ENCODE results near the gene CLNK. TPM values are rescaled to one million over a fixed set of nuclear protein-coding genes. Genes with fewer than 3 reads are reported as not detected.

Gene CLNK
- polyA plus RNA-seq, 1 of the 3 experiments (the other 2 are of a cell fraction), result not detected

DNA sequence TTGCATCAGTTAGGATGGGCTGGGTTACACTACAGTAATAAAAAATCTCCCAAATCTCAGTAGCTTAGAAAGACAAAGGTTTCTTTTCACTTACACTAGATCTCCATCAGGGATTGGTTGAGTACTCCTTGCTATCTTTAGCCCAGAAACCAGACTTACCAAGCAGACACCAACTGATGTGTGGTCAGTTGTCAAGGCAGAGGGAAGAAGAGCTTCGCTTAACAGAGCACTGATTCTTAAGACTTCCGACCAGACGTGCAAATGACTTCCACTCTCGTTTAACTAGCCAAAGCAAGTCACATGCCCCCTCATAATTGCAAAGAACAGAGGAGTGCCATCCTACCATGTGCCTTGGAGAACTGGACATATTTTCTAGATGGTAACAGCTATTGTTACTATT is 221.7 kb downstream of the CLNK start:
- no peaks in the 10 kb centered on the region; the same call in 1 of the 2 replicates for H3K27me3 ChIP-seq (ENCODE audit: insufficient read depth)
- H3K9me2 ChIP-seq, result no peaks in the 10 kb centered on the region
- H3K4me3 ChIP-seq (ENCODE audit: low read depth in 2 of 2, low read length in 1 of 2), result no peak overlapping the region
- DNase-seq, result no peak
- POLR2A ChIA-PET, result no interaction called here
- no peak overlapping the region for H3K4me2 ChIP-seq
- H3K36me3 ChIP-seq (replicated peaks in 1 of 2; ENCODE audit: control insufficient read depth in 1 of 2, insufficient read depth in 2 of 2, low read length in 1 of 2), result no peaks in the 10 kb centered on the region
- H3K79me2 ChIP-seq (ENCODE audit: insufficient read depth), result no peaks in the 10 kb centered on the region
- H3K9ac ChIP-seq, result no peak overlapping the region
- H3K9me3 ChIP-seq, result no peaks in the 10 kb centered on the region
- H2AFZ ChIP-seq (ENCODE audit: low read depth), result no peak overlapping the region
- H3F3A ChIP-seq (replicated peaks; ENCODE audit: insufficient read depth), result no peaks in the 10 kb centered on the region
- 77% methylated on average over 4 of the region's 4 CpGs for WGBS (ENCODE audit: low lambda C conversion rate)
- no peak overlapping the region for H3K27ac ChIP-seq (ENCODE audit: low read depth in 2 of 2, low read length in 1 of 2)
- CTCF ChIA-PET, result no interaction called here
- TF ChIP-seq NFIC (IDR thresholded peaks at IDR 0.05; ENCODE audit: borderline replicate concordance), result no peak
- no peak for TF ChIP-seq FOXJ3 (CRISPR knock-in tag; IDR thresholded peaks at IDR 0.05)
- no peak for TF ChIP-seq RAD21 (IDR thresholded peaks at IDR 0.05; ENCODE audit: low read length)
- TF ChIP-seq, protein P1, sequence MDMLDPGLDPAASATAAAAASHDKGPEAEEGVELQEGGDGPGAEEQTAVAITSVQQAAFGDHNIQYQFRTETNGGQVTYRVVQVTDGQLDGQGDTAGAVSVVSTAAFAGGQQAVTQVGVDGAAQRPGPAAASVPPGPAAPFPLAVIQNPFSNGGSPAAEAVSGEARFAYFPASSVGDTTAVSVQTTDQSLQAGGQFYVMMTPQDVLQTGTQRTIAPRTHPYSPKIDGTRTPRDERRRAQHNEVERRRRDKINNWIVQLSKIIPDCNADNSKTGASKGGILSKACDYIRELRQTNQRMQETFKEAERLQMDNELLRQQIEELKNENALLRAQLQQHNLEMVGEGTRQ (IDR thresholded peaks at IDR 0.05; ENCODE audit: borderline replicate concordance, low read depth, low read length), result no peak
- TF ChIP-seq POLR2AphosphoS5 (IDR thresholded peaks at IDR 0.05; ENCODE audit: low read depth, low read length), result no peak
- no peak for TF ChIP-seq SMC3 (IDR thresholded peaks at IDR 0.05; ENCODE audit: low read depth, low read length)
- peaks cover 0 to 3% of the 10 kb centered on the region in 2 experiments; a peak in 1 of 4 replicates for H3K4me1 ChIP-seq (ENCODE audit: control insufficient read depth in 1 of 2, insufficient read depth in 2 of 2, low read depth in 1 of 2, low read length in 1 of 2)
- H4K20me1 ChIP-seq (ENCODE audit: insufficient read depth), result no peaks in the 10 kb centered on the region

DNA sequence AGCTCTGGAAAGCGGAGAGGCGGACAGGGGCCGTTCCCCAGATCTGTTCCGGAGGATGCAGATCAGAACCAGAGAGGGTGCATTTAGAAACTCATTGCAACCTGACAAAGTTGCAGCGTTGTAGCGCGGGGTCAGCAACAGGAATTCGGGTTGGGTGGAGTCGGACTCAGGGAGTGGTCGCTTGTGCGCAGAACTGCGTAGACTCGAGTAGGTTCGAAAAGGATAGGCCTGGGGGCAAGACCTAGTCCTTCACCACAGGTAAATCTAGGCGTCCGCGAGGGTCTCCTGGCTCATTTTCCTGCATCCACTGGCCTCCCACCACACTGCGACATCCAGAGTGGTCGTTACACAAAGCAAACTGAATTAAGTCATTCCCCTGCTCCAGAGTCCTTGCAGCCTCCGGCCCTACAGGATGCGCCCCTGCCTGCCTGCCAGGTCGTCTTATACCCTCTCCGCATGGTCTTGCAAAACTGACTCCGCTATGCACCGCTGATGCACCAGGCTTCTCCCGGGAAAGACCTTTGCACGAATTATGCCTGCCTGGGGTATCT is 222.6 kb downstream of the CLNK start:
- H3K4me3 ChIP-seq (ENCODE audit: low read depth in 2 of 2, low read length in 1 of 2), result peak overlapping the region in 1 of 2 experiments; percentile 20; a peak in 1 of 4 replicates
- no peak overlapping the region for H3K27ac ChIP-seq (ENCODE audit: low read depth in 2 of 2, low read length in 1 of 2)

More for the DNA sequence above, 222.6 kb downstream of the CLNK start:
- DNase-seq, result no peak
- Histone ChIP-seq H3K27me3 (ENCODE audit: insufficient read depth) (no peaks in the 10 kb centered on the region; the same call in 1 of the 2 replicates), H3K79me2 (ENCODE audit: insufficient read depth) (no peaks in the 10 kb centered on the region), H2AFZ (ENCODE audit: low read depth) (no peak overlapping the region), H4K20me1 (ENCODE audit: insufficient read depth) (no peaks in the 10 kb centered on the region), H3K4me2 (0 out of 2 replicates have a peak overlapping the region, but pooled peaks have one; percentile 71), H3K9me2 (no peaks in the 10 kb centered on the region), H3K9me3 (no peaks in the 10 kb centered on the region), H3K4me1 (ENCODE audit: control insufficient read depth in 1 of 2, insufficient read depth in 2 of 2, low read depth in 1 of 2, low read length in 1 of 2) (peaks cover 0 to 3% of the 10 kb centered on the region in 2 experiments; a peak in 1 of 4 replicates), H3K9ac (no peak overlapping the region), H3K36me3 (replicated peaks in 1 of 2; ENCODE audit: control insufficient read depth in 1 of 2, insufficient read depth in 2 of 2, low read length in 1 of 2) (no peaks in the 10 kb centered on the region), H3F3A (replicated peaks; ENCODE audit: insufficient read depth) (no peaks in the 10 kb centered on the region)
- ChIA-PET POLR2A (no interaction called here), CTCF (interaction anchor here (0.6 to 2.9 kb wide), 22 partner anchors 10 to 483 kb away, joined by 3 to 15 read pairs (median 4); no protein-coding TSS in a partner anchor)
- 74% methylated on average over 27 of the region's 27 CpGs for WGBS (ENCODE audit: low lambda C conversion rate)
- TF ChIP-seq YY1 (IDR thresholded peaks at IDR 0.05; ENCODE audit: low read depth), result no peak
- no peak for TF ChIP-seq NFIC (IDR thresholded peaks at IDR 0.05; ENCODE audit: borderline replicate concordance)
- TF ChIP-seq MXI1 (IDR thresholded peaks at IDR 0.05; ENCODE audit: low read depth, low read length), result no peak
- TF ChIP-seq, protein P2, sequence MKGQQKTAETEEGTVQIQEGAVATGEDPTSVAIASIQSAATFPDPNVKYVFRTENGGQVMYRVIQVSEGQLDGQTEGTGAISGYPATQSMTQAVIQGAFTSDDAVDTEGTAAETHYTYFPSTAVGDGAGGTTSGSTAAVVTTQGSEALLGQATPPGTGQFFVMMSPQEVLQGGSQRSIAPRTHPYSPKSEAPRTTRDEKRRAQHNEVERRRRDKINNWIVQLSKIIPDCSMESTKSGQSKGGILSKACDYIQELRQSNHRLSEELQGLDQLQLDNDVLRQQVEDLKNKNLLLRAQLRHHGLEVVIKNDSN (IDR thresholded peaks at IDR 0.05; ENCODE audit: borderline replicate concordance, low read depth), result no peak
- TF ChIP-seq CTCF (IDR thresholded peaks at IDR 0.05), result no peak
- no peak for TF ChIP-seq NRF1 (IDR thresholded peaks at IDR 0.05; ENCODE audit: low read depth, low read length)
